NCI-H510A (cell line): Measurements from ENCODE around the gene MMP28.

ENCODE experiments used
- DNase-seq: peaks from one replicate; lab custom pipeline; 2025; lab: John Stamatoyannopoulos, UW

Gene MMP28

DNA sequence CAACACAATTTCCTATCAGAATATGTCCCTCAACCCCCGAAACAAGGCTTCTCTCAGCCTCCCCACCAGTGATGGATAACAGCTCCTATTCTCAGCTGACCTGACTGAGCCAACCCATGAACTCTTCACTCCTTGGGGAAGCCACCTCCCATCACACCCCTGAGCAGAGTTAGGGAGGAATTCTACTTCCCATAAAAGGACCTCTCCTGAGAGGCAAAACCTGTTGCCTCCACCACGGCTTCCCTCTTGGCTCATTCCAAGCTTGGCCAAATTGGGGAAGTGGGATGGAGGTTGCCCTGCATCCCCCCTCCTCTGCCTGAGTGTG lies 69.7 kb downstream of the MMP28 start:
- DNase-seq, result no peak

DNA sequence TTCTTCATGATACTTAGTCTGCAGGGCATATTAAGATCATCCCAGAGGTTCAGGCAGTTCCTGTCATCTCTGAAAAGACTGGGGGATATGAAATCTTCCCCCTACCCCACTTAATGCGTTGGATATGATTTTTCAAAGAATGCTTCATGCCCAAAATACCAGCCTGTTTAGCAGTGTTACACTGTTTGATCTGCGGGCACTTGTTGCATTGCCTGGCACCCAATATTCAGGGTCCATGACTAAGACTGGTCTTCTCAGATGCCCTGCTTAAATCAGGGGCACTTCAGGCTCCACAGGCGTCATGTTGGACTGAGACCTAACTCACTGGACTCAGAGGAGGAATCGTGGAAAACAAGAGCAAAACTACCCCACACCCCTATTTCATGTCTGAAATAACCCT lies 70.4 kb downstream of the MMP28 start:
- DNase-seq, result no peak

GRCh38 chr17:35723735-35724134 lies 71.7 kb downstream of the MMP28 start:
- no peak for DNase-seq

DNA sequence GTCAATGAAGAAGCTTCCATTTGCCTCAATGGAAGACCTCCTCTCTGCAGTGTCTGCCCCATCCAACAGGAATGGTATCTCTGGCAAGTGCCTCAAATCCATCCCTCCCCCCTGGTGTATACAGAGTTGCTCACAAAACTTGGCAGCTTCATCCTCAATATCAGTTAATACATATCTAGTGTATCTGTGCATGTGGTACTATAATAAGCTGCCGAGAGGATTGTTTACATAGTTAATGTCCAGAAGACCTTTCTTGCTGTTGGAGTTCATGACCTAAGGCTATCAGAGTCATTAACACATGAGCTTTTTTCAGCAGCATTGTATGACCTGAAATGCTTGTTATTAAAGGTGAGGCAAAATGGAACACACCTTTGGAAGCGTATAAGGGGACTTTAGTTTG lies 78.0 kb downstream of the MMP28 start:
- no peak for DNase-seq

- DNase-seq, result no peak
These were observed 78.5 kb downstream of the MMP28 start for GRCh38 chr17:35716897-35717465.

GRCh38 chr17:35716173-35716572 lies 79.3 kb downstream of the MMP28 start:
- no peak for DNase-seq
